ENCODE measurements around the gene PCDHB2.
A peak's percentile ranks its signal among the peaks of the same experiment; 100 is the strongest.
"Not testable (repeated sequence)": the region's sequence is repeated elsewhere in the genome, so short reads cannot be mapped to it uniquely, and the experiment has no call there.

Gene PCDHB2

GRCh38 chr5:141135030-141135717, 40.8 kb downstream of the PCDHB2 start, which contains the start of gene PCDHB5:
Gene PCDHB5, plus strand, starts transcription at chr5:141135206. Its CDS starts 229 bp downstream, at chr5:141135435.
- DNase-seq (ENCODE audit: low read depth) = no peak
- peak within 1 kb of the TSS; percentile 34 for H3K4me3 ChIP-seq (ENCODE audit: low read depth, low read length)

GRCh38 chr5:141135718-141136266, 41.4 kb downstream of the PCDHB2 start:
- peak overlapping the region; percentile 34 for H3K4me3 ChIP-seq (ENCODE audit: low read depth, low read length)
- DNase-seq (ENCODE audit: low read depth) = no peak

DNA sequence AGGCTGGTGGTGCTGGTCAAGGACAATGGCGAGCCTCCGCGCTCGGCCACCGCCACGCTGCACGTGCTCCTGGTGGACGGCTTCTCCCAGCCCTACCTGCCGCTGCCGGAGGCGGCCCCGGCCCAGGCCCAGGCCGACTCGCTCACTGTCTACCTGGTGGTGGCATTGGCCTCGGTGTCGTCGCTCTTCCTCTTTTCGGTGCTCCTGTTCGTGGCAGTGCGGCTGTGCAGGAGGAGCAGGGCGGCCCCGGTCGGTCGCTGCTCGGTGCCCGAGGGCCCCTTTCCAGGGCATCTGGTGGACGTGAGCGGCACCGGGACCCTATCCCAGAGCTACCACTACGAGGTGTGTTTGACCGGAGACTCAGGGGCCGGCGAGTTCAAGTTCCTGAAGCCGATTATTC, 42.9 kb downstream of the PCDHB2 start:
- DNase-seq (ENCODE audit: low read depth); H3K4me3 ChIP-seq (ENCODE audit: low read depth, low read length): not testable (repeated sequence)

Measured in skeletal muscle cell (primary cell).